Adrenal gland (tissue), 5 donors: Measurements from ENCODE around the gene TOR3A.

Experiments used
- CTCF ChIP-seq, 6 experiments: fragments of 450-650 bp in 4 of 6; fragments of 200-600 bp in 2 of 6; sonication (generic) in 1 of 6; IDR thresholded peaks; 1 replicate in 5 of 6; 2 replicates in 1 of 6; pipeline versions ENCODE4 v1.5.1 to v1.8.0; 2016 to 2021; ENCODE audit warnings: antibody characterized with exemption in 6 of 6, mild to moderate bottlenecking in 2 of 6, moderate library complexity in 1 of 6
- POLR2A ChIP-seq, 2 donors: fragments of 450-650 bp; IDR thresholded peaks; one replicate each; pipeline ENCODE4 v1.6.1; 2017; ENCODE audit warnings: antibody characterized with exemption in 2 of 2, mild to moderate bottlenecking in 2 of 2, moderate library complexity in 1 of 2
- donor health status: DM: no; HTN: no; CAD: no.

- TF ChIP-seq CTCF (IDR thresholded peaks at IDR 0.05) (no peak), POLR2A (IDR thresholded peaks at IDR 0.05) (no peak)
Measured at GRCh38 chr1:179094818-179095217, 12.9 kb downstream of the TOR3A start.
